WTC11 (cell line): ENCODE measurements around the gene DHRS9. TPM values are rescaled to one million over a fixed set of nuclear protein-coding genes. Genes with fewer than 3 reads are reported as not detected.

Experiments
- ATAC-seq: fragments of 200-7000 bp; cut with Tn5 transposase; 2 replicates; pipeline ENCODE4 v1.10.0; 2021; ENCODE audit warnings: mild to moderate bottlenecking, moderate library complexity
- CTCF ChIA-PET: fragments of 300-600 bp; sonication (Branson Sonifier 250); formaldehyde crosslinking; loops from one replicate; lab custom pipeline; 2021; ENCODE audit warnings: antibody characterized with exemption; lab: Charles Lee
- POLR2A ChIA-PET: fragments of 350-600 bp; sonication (Branson Sonifier 250); formaldehyde crosslinking; loops from one replicate; lab custom pipeline; 2021; ENCODE audit warnings: antibody characterized with exemption; lab: Charles Lee
- DNase-seq: peaks from one replicate; pipeline ENCODE4 v3.0.0; 2021; ENCODE audit warnings: low spot score
- H3K27ac Mint-ChIP-seq: 2 replicates; pipeline ENCODE4 v1.8.0; 2021; ENCODE audit warnings: mixed read lengths
- H3K27me3 Mint-ChIP-seq: 2 replicates; pipeline ENCODE4 v1.8.0; 2021; ENCODE audit warnings: low read depth, mild to moderate bottlenecking, moderate library complexity, mixed read lengths
- H3K36me3 Mint-ChIP-seq: 2 replicates; pipeline ENCODE4 v1.8.0; 2021; ENCODE audit warnings: mixed read lengths
- H3K4me1 Mint-ChIP-seq: 2 replicates; pipeline ENCODE4 v1.8.0; 2022; ENCODE audit warnings: mixed read lengths
- H3K4me3 Mint-ChIP-seq: 2 replicates; pipeline ENCODE4 v1.8.0; 2021; ENCODE audit warnings: mild to moderate bottlenecking, moderate library complexity, mixed read lengths
- H3K9me3 Mint-ChIP-seq: 2 replicates; pipeline ENCODE4 v1.8.0; 2021; ENCODE audit warnings: mixed read lengths
- CDX4 ChIP-seq: fragments of 250-450 bp; sonication (Bioruptor Pico); IDR thresholded peaks from 2 replicates; pipeline ENCODE4 v1.9.0; 2021; ENCODE audit warnings: moderate library complexity, mild to moderate bottlenecking, inconsistent platforms, borderline replicate concordance
- CREB1 ChIP-seq: sonication (generic); formaldehyde crosslinking; IDR thresholded peaks from 2 replicates; pipeline ENCODE4 v1.8.0; 2023; ENCODE audit warnings: mild to moderate bottlenecking, missing genetic modification reagents
- CREM ChIP-seq: sonication (generic); formaldehyde crosslinking; IDR thresholded peaks from 2 replicates; pipeline ENCODE4 v1.8.1; 2022; ENCODE audit warnings: mild to moderate bottlenecking, missing genetic modification reagents, moderate library complexity
- E2F1 ChIP-seq: sonication (generic); formaldehyde crosslinking; IDR thresholded peaks from 2 replicates; pipeline ENCODE4 v1.8.0; 2022; ENCODE audit warnings: mild to moderate bottlenecking, missing genetic modification reagents
- ELF4 ChIP-seq: sonication (generic); formaldehyde crosslinking; IDR thresholded peaks from 2 replicates; pipeline ENCODE4 v1.8.1; 2022; ENCODE audit warnings: low read depth, mild to moderate bottlenecking, moderate library complexity, missing genetic modification reagents
- EMX1 ChIP-seq: fragments of 250-450 bp; sonication (Bioruptor Pico); IDR thresholded peaks from 2 replicates; pipeline ENCODE4 v1.8.0; 2021; ENCODE audit warnings: mild to moderate bottlenecking
- GABPB1 ChIP-seq: sonication (generic); formaldehyde crosslinking; IDR thresholded peaks from 2 replicates; pipeline ENCODE4 v1.8.1; 2023; ENCODE audit warnings: mild to moderate bottlenecking, missing genetic modification reagents
- GTF2I ChIP-seq: fragments of 250-450 bp; sonication (Bioruptor Pico); conservative IDR thresholded peaks from 2 replicates; pipeline ENCODE4 v1.4.0; 2021; ENCODE audit warnings: mild to moderate bottlenecking
- HMGA2 ChIP-seq: fragments of 250-450 bp; sonication (Bioruptor Pico); IDR thresholded peaks from 2 replicates; pipeline ENCODE4 v1.4.0; 2021; ENCODE audit warnings: mild to moderate bottlenecking, moderate library complexity
- HMGXB4 ChIP-seq: sonication (generic); formaldehyde crosslinking; IDR thresholded peaks from 2 replicates; pipeline ENCODE4 v1.8.1; 2023; ENCODE audit warnings: mild to moderate bottlenecking, moderate library complexity, missing genetic modification reagents
- IRF2 ChIP-seq: sonication (generic); formaldehyde crosslinking; IDR thresholded peaks from 2 replicates; pipeline ENCODE4 v1.8.0; 2022; ENCODE audit warnings: low read depth, missing genetic modification reagents, borderline replicate concordance
- NR1H2 ChIP-seq: sonication (generic); formaldehyde crosslinking; IDR thresholded peaks from 2 replicates; pipeline ENCODE4 v1.9.0; 2021; ENCODE audit warnings: mild to moderate bottlenecking, moderate library complexity, missing genetic modification reagents
- NR3C1 ChIP-seq: sonication (generic); formaldehyde crosslinking; conservative IDR thresholded peaks from 2 replicates; pipeline ENCODE4 v1.8.1; 2023; ENCODE audit warnings: low read depth, mild to moderate bottlenecking, missing genetic modification reagents
- RELA ChIP-seq: sonication (generic); formaldehyde crosslinking; IDR thresholded peaks from 2 replicates; pipeline ENCODE4 v1.8.1; 2022; ENCODE audit warnings: missing genetic modification reagents, mild to moderate bottlenecking, borderline replicate concordance
- RORB ChIP-seq: fragments of 250-450 bp; sonication (Bioruptor Pico); IDR thresholded peaks from 2 replicates; pipeline ENCODE4 v1.9.0; 2021; ENCODE audit warnings: mild to moderate bottlenecking
- SOX15 ChIP-seq: fragments of 250-450 bp; sonication (Bioruptor Pico); IDR thresholded peaks from 2 replicates; pipeline ENCODE4 v1.9.0; 2021; ENCODE audit warnings: mild to moderate bottlenecking
- STAT6 ChIP-seq: sonication (generic); formaldehyde crosslinking; conservative IDR thresholded peaks from 2 replicates; pipeline ENCODE4 v1.8.1; 2023; ENCODE audit warnings: mild to moderate bottlenecking, low read depth, missing genetic modification reagents, moderate library complexity
- ZNF281 ChIP-seq: sonication (generic); formaldehyde crosslinking; IDR thresholded peaks from 2 replicates; pipeline ENCODE4 v1.8.0; 2023; ENCODE audit warnings: mild to moderate bottlenecking, missing genetic modification reagents
- ZNF317 ChIP-seq: sonication (generic); formaldehyde crosslinking; IDR thresholded peaks from 2 replicates; pipeline ENCODE4 v1.8.1; 2023; ENCODE audit warnings: low read depth, mild to moderate bottlenecking, moderate library complexity, missing genetic modification reagents, borderline replicate concordance
- total RNA-seq: library from RNA; stranded (reverse); gene quantifications from 3 replicates; pipeline ENCODE4 v1.2.3, GENCODE V29; 2021

Gene DHRS9
- total RNA-seq, 1 experiment from 2014 or later, result not detected

GRCh38 chr2:169046440-169047151 is 22.8 kb upstream of the DHRS9 start (continued):
- TF ChIP-seq ZNF317 (CRISPR knock-in tag) (no peak), NR3C1 (CRISPR knock-in tag) (no peak), CREM (CRISPR knock-in tag) (no peak)
- TF ChIP-seq, all 79 proteins: peak for 0

- ATAC-seq (no peak), DNase-seq (no peak)
- Mint-ChIP-seq H3K4me3 (no peak overlapping the region), H3K27ac (no peak overlapping the region), H3K9me3 (peaks cover 33% of the 10 kb centered on the region), H3K27me3 (no peaks in the 10 kb centered on the region; the same call in 1 of the 2 replicates), H3K36me3 (peaks cover 9% of the 10 kb centered on the region), H3K4me1 (peaks cover 5% of the 10 kb centered on the region; the same call in 1 of the 2 replicates)
- TF ChIP-seq IRF2 (CRISPR knock-in tag), result no peak
- no peak for TF ChIP-seq GABPB1 (CRISPR knock-in tag)
- TF ChIP-seq GTF2I (CRISPR knock-in tag), result no peak
- TF ChIP-seq ZNF281 (CRISPR knock-in tag), result no peak
- TF ChIP-seq HMGXB4 (CRISPR knock-in tag), result no peak
- no peak for TF ChIP-seq ELF4
- no peak for TF ChIP-seq CDX4 (CRISPR knock-in tag)
- no peak for TF ChIP-seq HMGA2 (CRISPR knock-in tag)
- TF ChIP-seq E2F1, result no peak
- TF ChIP-seq NR1H2 (CRISPR knock-in tag), result no peak
- TF ChIP-seq RELA (CRISPR knock-in tag), result no peak
- TF ChIP-seq CREB1, result no peak
- TF ChIP-seq STAT6 (CRISPR knock-in tag), result no peak
- TF ChIP-seq RORB, result no peak
- no peak for TF ChIP-seq ZNF317 (CRISPR knock-in tag)
- no peak for TF ChIP-seq SOX15 (CRISPR knock-in tag)
- no peak for TF ChIP-seq EMX1
- ChIA-PET POLR2A (interaction anchor here (0.6 kb wide), 1 partner anchor 123 kb away, joined by 3 read pairs; no protein-coding TSS in a partner anchor), CTCF (no interaction called here)
These were observed 21.8 kb upstream of the DHRS9 start for GRCh38 chr2:169047256-169048250.
